HuH-7.5 (cell line): Measurements from ENCODE around the gene GSG1.
"Not testable (repeated sequence)": the region's sequence is repeated elsewhere in the genome, so short reads cannot be mapped to it uniquely, and the experiment has no call there.

Source experiments
- DNase-seq: peaks from one replicate; pipeline ENCODE4 v3.0.0; 2011; ENCODE audit warnings: low spot score

Gene GSG1

DNA sequence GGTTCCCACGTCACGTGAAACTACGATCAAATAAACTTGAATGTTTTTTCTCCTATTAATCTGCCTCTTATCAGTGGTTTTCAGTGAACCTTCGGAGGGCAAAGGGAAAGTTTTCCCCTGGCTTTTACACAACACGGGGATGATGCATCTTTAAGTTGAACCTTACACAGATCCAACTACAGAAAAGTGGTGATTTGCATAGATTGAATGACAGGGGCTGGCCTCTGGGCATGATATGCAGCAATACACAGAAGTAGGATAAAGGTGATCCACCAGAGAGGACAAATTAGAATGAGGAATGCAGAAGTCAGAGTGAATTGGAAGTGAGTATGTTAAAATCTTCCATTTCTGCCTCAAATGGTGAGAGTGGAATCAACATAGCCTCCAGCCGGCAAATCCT is 11.6 kb downstream of the GSG1 start:
- no peak for DNase-seq

DNA sequence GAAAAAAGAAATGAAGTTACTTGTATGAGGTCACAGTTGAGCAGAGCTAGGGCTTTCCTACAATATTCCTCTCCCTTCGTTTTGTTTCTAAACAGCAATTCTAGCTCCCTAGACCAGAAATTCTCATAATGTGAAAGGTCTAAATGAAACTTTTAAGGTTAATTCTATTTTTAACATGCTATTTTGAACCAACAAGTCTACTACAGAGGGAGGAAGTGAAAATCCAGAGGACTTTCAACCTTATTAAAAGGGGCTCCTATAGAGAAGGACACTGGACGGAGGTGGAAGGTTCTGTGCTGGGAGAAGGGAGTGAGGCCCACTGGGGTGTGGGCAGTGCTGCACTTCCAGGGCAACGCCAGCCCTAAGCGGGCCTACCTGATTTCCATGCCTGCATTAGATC is 13.4 kb downstream of the GSG1 start:
- DNase-seq = no peak

DNA sequence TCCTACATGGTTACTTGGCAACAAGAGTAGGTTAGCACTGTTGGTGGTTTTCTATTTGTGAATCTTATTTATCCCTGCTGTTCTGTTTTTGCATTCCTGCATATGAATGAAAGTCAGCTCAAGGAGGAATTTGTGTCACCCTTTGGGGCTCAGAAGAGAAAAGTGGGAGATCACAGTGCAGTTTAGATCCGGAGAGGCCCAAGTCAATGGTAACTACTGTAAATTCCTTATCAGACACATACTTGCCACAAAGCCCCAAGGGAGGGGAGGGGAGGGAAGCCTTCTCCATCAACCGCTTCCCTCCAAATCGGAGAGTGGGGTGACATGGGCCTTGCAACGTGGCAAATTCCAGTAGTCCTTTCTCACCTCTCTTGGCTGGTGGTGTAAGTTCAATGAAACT is 15.0 kb downstream of the GSG1 start:
- no peak for DNase-seq

DNA sequence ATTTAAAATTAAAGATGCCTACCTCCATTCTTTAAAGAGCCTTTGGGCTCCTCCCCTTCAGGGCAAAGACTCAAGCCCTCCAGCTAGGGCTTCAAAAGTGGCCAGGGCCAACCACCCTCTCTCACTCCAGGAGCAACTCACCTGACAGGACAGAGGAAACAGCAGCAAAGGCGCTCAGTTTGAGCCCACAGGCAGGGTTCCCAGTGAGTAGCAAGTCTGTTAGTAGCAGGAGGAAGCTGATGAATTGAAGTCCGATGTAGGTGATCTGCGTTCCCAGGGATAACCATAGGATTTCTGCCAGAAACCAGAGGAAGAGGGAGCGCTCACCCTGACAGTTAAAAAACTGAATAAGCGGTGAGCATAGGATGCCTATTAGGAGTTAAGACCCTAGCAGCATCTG is 15.7 kb downstream of the GSG1 start:
- DNase-seq = no peak

DNA sequence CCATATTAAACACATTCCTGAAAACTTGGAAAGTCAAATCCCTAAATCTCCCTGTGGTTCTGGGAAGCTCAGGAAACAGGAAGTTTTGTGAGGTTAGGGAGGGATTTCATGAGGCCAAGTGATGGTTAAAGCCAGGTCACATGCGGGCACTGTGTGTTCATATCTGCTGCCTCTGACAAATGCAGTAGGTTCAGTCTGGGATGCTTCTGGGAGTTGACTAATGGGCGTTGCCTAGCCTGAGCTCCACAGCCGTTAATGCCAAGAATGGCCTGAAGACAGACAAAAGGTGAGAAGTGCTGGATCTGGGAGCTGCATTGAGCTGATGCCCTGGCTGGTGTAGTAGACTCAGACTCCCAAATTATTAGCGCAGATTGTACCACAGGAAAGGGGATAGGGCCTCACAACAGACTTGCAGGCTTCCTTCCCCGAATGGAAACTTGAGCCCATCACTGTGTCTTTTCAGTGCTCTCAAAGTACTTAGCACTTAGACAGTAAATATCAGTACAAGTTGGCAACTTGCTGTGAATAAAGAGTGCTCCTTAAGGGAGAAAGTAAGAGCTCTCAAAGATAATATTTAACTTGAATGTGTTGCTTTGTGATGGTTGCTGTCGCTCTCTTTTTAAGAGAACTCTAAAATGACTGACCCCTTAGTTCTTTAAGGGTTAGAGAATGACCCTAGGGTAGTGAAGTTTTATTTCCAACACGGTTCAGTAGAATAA is 17.3 kb downstream of the GSG1 start:
- DNase-seq = no peak

DNA sequence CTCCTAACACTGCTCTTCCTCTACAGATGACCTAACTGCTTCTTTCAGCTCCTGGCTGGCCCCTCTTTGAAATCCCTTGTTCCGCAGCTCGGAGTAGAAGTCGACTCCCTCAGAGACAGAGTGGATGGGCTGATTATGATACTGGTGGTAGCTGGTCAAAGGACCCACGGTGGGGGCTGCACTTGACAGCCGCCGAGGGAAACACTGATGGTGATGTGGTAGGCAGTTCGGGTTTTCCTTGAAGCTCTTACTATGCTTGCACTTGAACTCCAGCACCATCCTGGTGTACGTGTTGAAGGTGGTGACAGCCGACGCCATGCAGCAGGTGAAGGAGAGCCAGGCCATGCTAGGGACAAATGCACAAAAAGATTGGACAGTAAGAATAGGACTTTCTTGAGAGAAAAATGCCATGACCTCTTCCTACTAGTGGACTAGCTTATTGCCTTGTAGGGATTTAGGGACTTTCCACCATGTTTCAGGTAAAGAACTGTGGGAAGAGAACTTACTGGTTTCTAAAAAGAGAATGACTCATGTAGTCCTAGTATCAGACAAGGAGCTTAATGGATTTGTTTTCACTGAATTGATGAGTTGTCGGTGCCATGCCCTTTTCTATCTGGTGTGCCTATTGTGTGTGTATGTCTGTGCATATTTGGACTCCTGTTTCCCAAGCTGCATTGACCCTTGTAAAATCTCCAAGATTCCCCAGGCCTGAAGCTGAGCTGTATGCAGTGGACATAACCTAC is 18.4 kb downstream of the GSG1 start:
- DNase-seq = no peak

DNA sequence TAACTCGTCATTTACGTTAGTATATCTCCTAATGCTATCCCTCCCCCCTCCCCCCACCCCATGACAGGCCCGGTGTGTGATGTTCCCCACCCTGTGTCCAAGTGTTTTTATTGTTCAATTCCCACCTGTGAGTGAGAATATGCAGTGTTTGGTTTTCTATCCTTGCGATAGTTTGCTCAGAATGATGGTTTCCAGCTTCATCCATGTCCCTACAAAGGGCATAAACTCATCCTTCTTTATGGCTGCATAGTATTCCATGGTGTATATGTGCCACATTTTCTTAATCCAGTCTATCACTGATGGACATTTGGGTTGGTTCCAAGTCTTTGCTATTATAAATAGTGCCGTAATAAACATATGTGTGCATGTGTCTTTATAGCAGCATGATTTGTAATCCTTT is 19.8 kb downstream of the GSG1 start:
- not testable (repeated sequence) for DNase-seq

DNA sequence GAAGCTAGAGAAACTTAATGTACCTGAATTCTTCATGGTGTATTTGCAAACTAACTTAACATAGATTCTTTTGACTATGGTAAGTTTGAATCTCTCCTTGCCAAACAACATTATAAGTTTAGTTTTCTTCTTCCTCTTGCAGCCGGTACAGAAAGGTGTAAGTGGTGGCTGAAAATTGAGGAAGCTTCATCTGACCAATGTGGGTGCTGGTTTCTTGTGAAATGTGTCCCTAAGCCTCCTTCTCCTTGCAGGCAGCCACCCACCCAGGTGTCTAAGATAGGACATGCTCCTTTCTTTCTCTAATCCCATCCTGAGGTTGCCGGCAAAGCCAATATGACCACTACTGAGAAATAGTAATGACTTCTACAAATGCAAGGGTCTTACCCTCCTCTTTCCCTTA is 20.6 kb downstream of the GSG1 start:
- DNase-seq = no peak

DNA sequence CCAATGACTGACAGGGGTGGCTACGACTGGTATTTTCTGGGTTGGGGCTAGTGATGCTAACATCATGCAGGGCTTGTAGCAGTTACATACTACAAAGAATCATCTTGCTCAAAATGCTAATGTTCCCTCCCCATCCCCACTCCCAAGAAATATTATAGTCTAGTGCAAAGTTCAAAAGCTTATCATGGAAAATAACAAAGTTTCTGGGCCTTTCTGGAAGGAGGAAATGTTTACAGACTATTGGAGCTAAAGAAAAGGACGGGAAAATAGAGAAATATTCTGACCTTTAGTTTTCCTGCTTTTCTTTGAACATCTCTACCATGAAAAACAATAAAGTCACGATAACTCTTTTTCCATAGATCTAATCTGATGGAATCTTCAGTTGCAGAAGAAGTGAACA is 23.2 kb downstream of the GSG1 start:
- no peak for DNase-seq

DNA sequence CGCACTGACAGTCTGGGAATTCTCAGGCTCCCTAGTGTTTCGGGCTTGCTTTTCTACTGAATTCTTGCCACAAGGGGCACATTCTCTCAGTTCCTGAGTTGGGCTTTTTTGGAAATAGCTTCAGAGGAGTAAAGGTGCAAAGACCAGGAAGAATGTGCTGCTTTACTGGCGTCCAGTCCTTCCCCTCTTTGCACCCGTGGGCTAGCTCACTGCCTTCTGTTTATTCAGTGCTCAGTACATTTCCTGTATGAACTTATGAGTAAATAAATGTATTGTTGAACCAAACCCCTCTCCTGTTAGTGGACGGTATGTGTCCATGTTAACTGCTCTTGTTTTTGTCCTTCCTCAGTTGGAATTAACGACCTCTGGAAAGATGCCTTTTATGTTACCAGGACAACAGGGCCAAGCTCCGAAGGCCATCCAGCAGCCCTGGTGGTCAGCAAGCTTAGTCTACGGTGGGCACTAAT is 24.0 kb downstream of the GSG1 start:
- no peak for DNase-seq

DNA sequence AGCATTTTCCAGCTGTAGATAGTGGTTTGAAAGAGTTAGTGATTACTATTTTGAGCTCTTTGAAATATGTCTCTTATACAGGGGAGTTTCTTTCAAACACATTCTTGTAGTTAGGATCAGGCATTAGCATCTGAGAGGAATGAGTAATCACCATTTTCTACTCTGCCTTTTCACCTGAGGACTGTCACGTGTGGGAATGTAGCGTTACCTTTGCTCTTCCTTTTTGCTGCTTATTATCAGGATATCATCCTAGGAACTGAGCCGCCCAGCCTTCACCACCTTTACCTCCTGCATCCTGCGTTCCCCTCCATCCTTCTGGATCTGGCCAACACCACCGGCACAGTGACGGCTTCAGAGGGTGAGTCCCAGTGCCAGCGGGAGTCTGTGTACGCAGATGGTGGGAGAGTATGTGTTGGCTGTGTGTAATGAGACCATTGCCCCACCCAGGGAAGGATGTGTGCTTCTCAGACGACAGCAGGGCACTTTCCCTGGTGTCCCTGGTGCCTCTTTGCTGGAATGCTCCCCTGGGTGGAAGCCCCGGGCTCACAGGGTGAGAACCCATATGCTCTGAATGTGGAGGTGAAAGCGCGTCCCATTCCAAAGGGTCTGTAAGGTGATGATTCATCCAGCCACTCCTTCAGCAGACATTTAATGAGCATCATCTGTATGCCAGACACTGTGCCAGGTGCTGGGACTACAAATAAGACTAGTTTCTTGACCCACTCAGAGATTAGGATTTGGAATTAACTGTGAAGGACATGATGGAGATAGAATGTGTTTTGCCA is 27.5 kb downstream of the GSG1 start:
- DNase-seq = no peak

DNA sequence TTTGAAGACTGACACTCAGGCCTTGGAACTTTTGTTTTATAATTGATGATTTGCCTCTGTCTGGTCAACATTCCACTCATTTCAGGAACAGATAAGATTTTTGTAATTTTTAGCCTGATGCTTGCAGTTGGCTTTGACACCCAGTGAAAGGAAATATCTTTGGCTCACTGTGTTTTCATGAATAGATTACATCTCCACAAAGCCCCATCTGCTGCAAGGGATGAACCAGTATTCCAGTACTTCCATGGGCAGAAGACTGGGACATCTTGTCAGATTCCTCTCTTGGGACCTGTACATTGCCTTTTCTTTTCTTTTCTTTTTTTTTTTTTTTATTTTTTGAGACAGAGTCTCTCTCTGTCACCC is 28.4 kb downstream of the GSG1 start:
- no peak for DNase-seq

DNA sequence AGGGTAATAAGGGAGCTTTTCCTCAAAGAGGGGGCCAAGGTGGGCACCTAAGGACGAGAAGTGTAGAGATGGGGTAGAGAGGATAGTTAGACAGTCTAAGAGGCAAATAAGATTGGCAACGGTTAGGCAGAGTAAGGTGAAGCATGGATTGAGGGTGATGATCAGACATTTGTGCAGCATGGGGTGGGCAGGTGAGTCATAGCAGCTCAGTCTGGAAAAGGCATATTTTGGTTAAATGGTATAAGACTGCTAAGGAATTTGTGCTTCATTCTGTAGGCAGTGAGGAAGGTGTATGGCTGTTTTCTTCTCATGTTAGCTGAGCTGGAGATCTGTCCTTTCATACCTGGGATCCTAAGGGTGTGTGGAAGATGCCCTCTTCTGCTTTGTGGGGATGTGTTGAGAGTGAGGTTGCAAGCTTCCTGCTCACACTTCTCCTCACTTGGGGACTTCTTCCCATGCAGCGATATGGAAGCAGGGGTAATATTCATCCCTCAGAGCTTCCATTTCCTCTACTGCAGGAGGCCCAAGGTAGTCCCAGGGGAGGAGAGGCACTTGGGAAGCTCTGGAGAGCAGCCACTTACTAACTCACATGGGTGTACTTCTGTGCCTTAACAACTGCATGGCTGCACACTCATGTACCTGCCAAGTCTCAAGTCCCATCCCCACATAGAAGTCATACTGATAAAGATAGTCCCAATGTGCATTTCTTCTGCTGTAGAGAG is 28.9 kb downstream of the GSG1 start:
- DNase-seq = no peak

DNA sequence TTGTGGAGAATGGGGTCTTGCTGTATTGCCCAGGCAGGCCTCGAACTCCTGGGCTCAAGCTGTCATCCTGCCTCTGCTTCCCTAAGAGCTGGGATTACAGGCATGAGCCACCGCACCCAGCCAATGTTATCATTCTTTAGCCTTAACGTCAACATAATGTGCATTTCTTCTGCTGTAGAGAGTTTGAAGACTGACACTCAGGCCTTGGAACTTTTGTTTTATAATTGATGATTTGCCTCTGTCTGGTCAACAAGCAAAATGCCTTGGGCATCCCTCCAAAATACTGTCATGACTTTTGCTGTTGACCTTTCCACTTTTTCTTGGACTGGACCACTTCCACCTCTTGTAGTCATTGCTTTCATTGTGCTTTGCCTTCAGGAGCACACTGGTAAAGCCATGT is 30.3 kb downstream of the GSG1 start:
- no peak for DNase-seq

DNA sequence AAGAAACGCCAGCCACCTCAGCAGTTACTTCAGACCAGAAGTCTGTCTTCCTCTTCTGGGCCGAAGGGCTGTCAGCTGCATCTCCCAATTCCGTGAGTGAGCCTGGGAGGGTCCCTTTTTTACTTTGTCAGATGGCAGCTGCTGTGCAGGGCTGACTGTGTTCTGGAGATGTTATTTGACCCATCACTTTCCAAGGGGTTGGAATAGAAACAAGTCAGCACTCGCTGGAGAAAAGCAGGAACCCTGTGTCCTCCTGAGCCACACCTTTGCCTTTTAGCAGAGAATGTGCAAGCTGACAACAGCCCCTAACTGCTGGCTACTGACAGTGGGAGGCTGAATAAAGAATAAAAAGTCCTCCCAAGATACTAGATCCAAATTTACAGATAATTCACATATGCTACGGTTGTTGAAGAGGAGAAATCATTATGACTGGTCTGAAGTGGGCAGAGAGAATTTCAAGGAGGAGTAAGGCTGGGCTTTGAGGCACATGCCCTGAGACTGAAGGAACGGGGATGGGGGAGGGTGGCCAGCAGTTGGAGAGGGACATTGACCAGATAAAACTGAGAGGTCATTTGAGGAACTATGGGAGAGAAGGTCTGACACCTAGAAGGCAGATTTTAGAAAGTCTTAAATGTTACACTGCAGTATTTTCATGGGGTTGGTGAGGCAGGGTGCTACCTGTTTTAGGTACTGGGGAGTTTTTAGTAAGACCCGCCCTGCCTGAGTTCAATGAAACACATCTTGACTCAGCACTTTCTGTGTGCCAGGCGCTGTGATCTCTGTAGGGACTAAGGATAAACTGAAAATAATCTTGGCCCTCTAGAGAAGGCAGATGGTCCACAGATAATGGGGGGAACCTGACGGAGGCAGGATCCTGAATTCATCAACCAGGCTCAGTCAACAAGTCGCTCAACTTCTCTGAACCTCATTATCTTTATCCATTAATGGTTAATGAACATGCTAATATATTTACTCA is 31.9 kb downstream of the GSG1 start:
- DNase-seq = no peak

DNA sequence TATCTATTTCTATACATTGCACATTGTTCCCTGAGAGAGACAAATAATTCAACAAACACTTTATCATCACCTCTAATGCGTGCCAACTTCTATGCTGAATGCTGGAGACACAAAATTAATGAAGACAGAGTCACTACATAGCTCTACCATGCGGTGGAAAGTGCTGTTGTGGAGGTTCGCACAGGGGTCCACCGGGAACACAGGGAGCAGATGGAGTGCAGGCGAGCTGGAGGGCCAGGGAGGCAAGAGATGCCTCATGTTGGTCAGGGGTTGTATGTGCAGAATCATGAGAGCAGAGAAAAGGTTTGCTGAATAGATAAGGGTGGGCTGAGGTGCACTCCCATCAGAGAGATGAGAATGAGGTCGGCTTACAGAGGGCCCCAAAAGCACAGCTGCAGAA is 34.1 kb downstream of the GSG1 start:
- no peak for DNase-seq

DNA sequence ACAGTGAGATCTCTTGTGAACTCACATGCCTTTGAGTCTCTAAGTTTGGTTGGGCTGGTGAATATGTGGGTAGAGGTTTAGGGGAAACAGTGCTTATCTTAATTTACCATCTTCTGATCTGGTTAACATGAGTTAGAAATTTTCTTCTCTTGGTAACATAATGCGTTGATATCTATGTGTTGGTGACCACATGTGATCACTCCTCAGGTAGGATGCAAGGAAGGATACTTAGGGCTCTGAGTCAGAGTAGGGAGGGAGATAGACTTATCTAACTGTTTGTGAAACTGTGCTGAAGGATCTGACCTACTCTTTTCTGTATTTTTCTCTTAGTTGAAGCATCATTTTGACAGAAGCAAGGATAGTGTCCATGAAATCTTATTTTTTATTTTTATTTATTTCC is 36.1 kb downstream of the GSG1 start:
- DNase-seq = no peak

DNA sequence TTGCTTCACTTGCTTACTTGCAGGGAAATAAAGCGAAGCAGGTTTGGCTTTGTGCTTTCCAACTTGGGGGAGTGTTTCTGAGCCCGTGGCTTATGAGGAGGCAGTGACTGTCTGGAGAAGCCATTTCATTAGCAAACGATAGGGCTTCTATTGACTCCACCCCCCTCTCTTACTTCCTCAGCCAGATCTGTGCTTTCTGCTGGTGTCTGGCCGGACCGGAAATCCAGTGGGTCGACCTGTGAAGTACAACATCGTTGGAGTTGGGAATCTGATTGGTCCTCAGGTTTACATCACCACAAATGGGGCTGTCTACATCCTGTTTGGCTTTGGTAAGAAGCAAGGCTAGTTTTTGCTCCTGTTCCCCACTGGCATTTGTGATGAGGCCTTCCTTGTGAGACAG is 37.0 kb downstream of the GSG1 start:
- DNase-seq = no peak

DNA sequence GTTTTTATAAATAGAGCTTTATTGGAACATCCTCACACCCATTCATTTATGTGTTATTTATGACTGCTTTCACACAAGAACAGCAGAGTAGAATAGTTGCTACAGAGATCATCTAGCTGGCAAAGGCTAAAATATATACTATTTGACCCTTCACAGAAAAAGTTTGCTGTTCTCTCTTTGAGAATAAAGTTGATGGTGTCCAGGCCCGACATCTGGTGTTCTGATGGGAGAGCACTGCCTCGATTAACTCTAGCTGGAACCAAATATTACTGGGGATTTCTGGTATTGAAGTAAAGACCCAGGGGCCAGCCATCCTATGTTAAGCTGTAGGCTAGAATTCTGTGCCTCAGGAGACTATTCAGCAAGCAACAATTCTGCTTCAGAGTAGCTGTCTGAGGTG is 37.5 kb downstream of the GSG1 start:
- DNase-seq = no peak

DNA sequence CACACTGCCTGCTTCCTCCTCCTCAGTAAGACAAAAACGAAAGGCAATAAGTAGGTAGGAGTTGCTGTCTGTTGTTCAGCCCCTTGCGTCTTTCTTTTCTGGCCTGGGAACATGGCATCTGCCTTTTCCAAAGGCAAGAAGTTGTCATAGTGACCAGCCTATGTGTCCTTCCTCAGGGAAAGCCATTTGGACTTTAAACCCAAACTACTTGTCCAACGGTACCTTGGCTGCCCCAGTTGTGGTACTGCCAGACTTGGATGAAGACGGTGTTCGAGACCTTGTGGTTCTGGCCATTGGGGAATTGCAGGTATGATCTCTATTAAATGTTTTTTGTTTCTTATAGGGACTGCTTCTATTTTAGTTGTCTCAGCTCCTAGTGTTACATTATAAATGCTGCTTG is 40.8 kb downstream of the GSG1 start:
- DNase-seq = no peak

DNA sequence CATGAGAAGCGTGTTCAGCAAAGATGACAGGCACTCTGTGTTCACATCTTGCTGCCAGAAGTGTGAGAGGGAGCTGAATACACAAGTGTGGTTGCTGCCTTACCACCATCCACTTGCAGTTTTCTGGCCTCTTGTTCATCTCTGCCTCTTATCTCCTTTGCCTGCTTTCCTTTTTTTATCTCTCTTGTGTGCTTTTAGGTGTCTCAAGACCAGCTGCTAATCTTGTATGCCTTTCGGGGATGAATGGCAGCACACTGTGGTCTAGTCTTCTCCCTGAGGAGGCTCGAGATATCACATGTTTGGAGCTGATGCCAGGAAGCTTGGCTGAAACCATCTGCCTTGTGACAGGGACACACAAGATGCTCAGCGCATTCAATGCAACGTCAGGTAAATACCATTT is 42.1 kb downstream of the GSG1 start:
- no peak for DNase-seq
